Peyer's patch (tissue), 4 donors: ENCODE measurements around the gene REV3L.

Experiments used
- POLR2A ChIP-seq, 2 donors: fragments of 450-650 bp; IDR thresholded peaks; one replicate each; pipeline ENCODE4 v1.5.1; 2017; ENCODE audit warnings: antibody characterized with exemption in 2 of 2, mild to moderate bottlenecking in 2 of 2, moderate library complexity in 2 of 2
- TF ChIP-seq, protein P1 (sequence below), 6 experiments: fragments of 450-650 bp in 4 of 6; fragments of 200-600 bp in 2 of 6; sonication (generic) in 1 of 6; IDR thresholded peaks; one replicate each; pipeline ENCODE4 v1.5.1; 2017 to 2019; ENCODE audit warnings: antibody characterized with exemption in 6 of 6, mild to moderate bottlenecking in 3 of 6, moderate library complexity in 1 of 6

DNA sequence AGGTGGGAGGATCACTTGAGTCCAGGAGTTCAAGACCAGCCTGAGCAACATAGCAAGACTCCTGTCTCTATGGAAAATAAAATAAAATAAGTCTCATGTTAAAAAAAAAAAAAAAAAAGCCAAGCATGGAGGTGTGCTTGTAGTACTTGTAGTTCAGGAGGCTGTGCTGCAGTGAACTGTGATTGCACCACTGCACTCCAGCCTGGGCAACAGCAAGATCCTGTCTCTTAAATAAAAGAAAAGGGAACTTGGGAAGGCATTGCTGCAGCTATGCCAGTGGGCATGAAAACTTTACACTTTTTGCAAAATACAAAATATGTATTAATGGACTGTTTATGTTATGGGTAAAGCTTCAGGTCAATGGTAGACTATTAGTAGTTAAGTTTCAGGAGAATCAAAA lies 37.5 kb upstream of the REV3L start:
- TF ChIP-seq, protein P1, sequence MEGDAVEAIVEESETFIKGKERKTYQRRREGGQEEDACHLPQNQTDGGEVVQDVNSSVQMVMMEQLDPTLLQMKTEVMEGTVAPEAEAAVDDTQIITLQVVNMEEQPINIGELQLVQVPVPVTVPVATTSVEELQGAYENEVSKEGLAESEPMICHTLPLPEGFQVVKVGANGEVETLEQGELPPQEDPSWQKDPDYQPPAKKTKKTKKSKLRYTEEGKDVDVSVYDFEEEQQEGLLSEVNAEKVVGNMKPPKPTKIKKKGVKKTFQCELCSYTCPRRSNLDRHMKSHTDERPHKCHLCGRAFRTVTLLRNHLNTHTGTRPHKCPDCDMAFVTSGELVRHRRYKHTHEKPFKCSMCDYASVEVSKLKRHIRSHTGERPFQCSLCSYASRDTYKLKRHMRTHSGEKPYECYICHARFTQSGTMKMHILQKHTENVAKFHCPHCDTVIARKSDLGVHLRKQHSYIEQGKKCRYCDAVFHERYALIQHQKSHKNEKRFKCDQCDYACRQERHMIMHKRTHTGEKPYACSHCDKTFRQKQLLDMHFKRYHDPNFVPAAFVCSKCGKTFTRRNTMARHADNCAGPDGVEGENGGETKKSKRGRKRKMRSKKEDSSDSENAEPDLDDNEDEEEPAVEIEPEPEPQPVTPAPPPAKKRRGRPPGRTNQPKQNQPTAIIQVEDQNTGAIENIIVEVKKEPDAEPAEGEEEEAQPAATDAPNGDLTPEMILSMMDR (IDR thresholded peaks at IDR 0.05) = no peak
- no peak for TF ChIP-seq POLR2A (IDR thresholded peaks at IDR 0.05)
